OCI-LY7 (cell line): ENCODE data around the gene ZNF106. TPM values are rescaled to one million over a fixed set of nuclear protein-coding genes. Genes with fewer than 3 reads are reported as not detected.

ENCODE experiments used
- BruUV-seq: library from RNA; stranded (reverse); fragments of 400-500 nt; replicated peaks from 2 replicates; lab custom pipeline; 2021; lab: Mats Ljungman, UMichigan
- CTCF ChIA-PET: fragments of 300-600 bp; sonication (Branson Sonifier 250); formaldehyde crosslinking; loops from one replicate; lab custom pipeline; 2022; ENCODE audit warnings: antibody characterized with exemption; ENCODE audit not compliant: unreplicated experiment; lab: Charles Lee
- POLR2A ChIA-PET: fragments of 300-600 bp; sonication (Branson Sonifier 250); formaldehyde crosslinking; loops from one replicate; lab custom pipeline; 2022; ENCODE audit warnings: antibody characterized with exemption; lab: Charles Lee
- DNase-seq: peaks from one replicate; pipeline ENCODE4 v3.0.0-alpha.2; 2015; ENCODE audit warnings: low spot score
- H2AFZ ChIP-seq: fragments of 200-600 bp; sonication (generic), shearing (Covaris generic); 2 replicates; pipeline ENCODE4 v1.6.1; 2014; ENCODE audit warnings: mild to moderate bottlenecking, antibody characterized with exemption, low read length, moderate library complexity
- H3K27ac ChIP-seq: fragments of 200-600 bp; sonication (generic); 2 replicates; pipeline ENCODE4 v1.5.1; 2014; ENCODE audit warnings: mixed run types, low read depth, mild to moderate bottlenecking, moderate library complexity, low read length, inconsistent platforms; ENCODE audit not compliant: poor library complexity, severe bottlenecking
- H3K36me3 ChIP-seq: fragments of 200-600 bp; sonication (generic); 2 replicates; pipeline ENCODE4 v1.6.1; 2014; ENCODE audit warnings: mild to moderate bottlenecking, antibody characterized with exemption, low read length, moderate library complexity, mixed read lengths; ENCODE audit not compliant: insufficient read depth
- H3K4me1 ChIP-seq: fragments of 200-600 bp; sonication (generic); 2 replicates; pipeline ENCODE4 v1.5.1; 2014; ENCODE audit warnings: mild to moderate bottlenecking, low read length; ENCODE audit not compliant: insufficient read depth, poor library complexity, severe bottlenecking
- H3K4me2 ChIP-seq: fragments of 200-600 bp; sonication (generic); 2 replicates; pipeline ENCODE4 v1.6.1; 2014; ENCODE audit warnings: mild to moderate bottlenecking, low read length
- H3K4me3 ChIP-seq: fragments of 200-600 bp; sonication (generic); 2 replicates; pipeline ENCODE4 v1.5.1; 2014; ENCODE audit warnings: mild to moderate bottlenecking, low read depth, low read length; ENCODE audit not compliant: poor library complexity, severe bottlenecking
- H3K79me2 ChIP-seq: fragments of 200-600 bp; sonication (generic); 2 replicates; pipeline ENCODE4 v1.6.1; 2016; ENCODE audit warnings: low read depth, mild to moderate bottlenecking, low read length, moderate library complexity, mixed read lengths; ENCODE audit not compliant: insufficient read depth
- H3K9me2 ChIP-seq: fragments of 200-600 bp; sonication (generic); 2 replicates; pipeline ENCODE4 v1.6.1; 2016; ENCODE audit warnings: mild to moderate bottlenecking, low read length, mixed read lengths; ENCODE audit not compliant: insufficient read depth
- H3K9me3 ChIP-seq: fragments of 200-600 bp; sonication (generic); 2 replicates; pipeline ENCODE4 v1.6.1; 2014; ENCODE audit warnings: mild to moderate bottlenecking, mixed run types, low read length, mixed read lengths
- H4K20me1 ChIP-seq: fragments of 200-600 bp; sonication (generic); 2 replicates; pipeline ENCODE4 v1.6.1; 2014; ENCODE audit warnings: mild to moderate bottlenecking, antibody characterized with exemption, low read length, moderate library complexity, mixed read lengths; ENCODE audit not compliant: insufficient read depth
- EZH2phosphoT487 ChIP-seq: fragments of 200-600 bp; sonication (generic); IDR thresholded peaks from 2 replicates; pipeline ENCODE4 v1.6.1; 2018; ENCODE audit warnings: low read depth, borderline replicate concordance, mild to moderate bottlenecking, mixed run types, antibody characterized with exemption, low read length, moderate library complexity, mixed read lengths
- intact Hi-C: fragments of 100-400 bp; cut with micrococcal nuclease; formaldehyde crosslinking; loops from one replicate; pipeline ENCODE4 v1.10.0; 2022; ENCODE audit not compliant: unreplicated experiment
- total RNA-seq, 2 experiments: library from RNA; depleted of rRNA in 1 of 2; stranded (reverse); fragments of >200 nt in 1 of 2; shearing (Covaris generic) in 1 of 2; gene quantifications; 2 replicates each; pipeline ENCODE4 v1.2.3, GENCODE V29; 2014 to 2022
- TF ChIP-seq, protein P1 (sequence below): fragments of 200-600 bp; sonication (generic); conservative IDR thresholded peaks from 2 replicates; pipeline ENCODE4 v1.5.1; 2014; ENCODE audit warnings: mild to moderate bottlenecking, antibody characterized with exemption, low read length, moderate library complexity, mixed read lengths

The ZNF106 gene
- total RNA-seq, 2 experiments from 2014 or later = 30.5 to 66.4 TPM

DNA sequence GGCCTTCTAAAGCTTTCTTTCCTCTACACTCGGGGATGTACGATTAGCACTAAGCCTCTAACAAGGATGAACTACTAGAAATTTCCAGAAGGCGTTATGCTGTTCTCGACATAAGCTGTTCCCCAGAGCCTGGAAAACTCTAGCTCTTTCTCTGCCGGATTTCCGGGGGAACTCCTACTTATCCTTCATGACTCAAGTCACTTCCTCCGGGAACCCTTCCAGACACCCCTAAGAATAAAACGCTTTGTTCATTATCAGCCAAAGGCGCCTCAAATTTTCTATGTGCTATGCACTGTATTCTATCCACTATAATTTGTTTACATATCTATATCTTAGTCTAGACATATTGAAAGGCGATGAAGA, 4.0 kb upstream of the ZNF106 start:
- no peaks in the 10 kb centered on the region for H3K9me2 ChIP-seq
- H3K4me2 ChIP-seq = peak overlapping the region; percentile 76
- peaks cover 24% of the 10 kb centered on the region; the same call in 1 of the 2 replicates for H3K79me2 ChIP-seq
- no peaks in the 10 kb centered on the region for H3K36me3 ChIP-seq
- H3K27ac ChIP-seq = peak overlapping the region; percentile 27
- intact Hi-C loops = no loop called here
- H3K4me3 ChIP-seq = peak overlapping the region; percentile 86
- H2AFZ ChIP-seq = peak overlapping the region; percentile 55; the same call in 1 of the 2 replicates
- no TSS peak for BruUV-seq
- ChIA-PET CTCF (no interaction called here), POLR2A (interaction anchor here (0.6 to 1.3 kb wide), 6 partner anchors 11 to 137 kb away, joined by 3 to 6 read pairs (median 4); no protein-coding TSS in a partner anchor)
- no peak for DNase-seq
- peaks cover 60% of the 10 kb centered on the region for H3K4me1 ChIP-seq
- TF ChIP-seq, protein P1, sequence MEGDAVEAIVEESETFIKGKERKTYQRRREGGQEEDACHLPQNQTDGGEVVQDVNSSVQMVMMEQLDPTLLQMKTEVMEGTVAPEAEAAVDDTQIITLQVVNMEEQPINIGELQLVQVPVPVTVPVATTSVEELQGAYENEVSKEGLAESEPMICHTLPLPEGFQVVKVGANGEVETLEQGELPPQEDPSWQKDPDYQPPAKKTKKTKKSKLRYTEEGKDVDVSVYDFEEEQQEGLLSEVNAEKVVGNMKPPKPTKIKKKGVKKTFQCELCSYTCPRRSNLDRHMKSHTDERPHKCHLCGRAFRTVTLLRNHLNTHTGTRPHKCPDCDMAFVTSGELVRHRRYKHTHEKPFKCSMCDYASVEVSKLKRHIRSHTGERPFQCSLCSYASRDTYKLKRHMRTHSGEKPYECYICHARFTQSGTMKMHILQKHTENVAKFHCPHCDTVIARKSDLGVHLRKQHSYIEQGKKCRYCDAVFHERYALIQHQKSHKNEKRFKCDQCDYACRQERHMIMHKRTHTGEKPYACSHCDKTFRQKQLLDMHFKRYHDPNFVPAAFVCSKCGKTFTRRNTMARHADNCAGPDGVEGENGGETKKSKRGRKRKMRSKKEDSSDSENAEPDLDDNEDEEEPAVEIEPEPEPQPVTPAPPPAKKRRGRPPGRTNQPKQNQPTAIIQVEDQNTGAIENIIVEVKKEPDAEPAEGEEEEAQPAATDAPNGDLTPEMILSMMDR = no peak
- no peak for TF ChIP-seq EZH2phosphoT487
- no peaks in the 10 kb centered on the region for H3K9me3 ChIP-seq
- H4K20me1 ChIP-seq = no peaks in the 10 kb centered on the region

DNA sequence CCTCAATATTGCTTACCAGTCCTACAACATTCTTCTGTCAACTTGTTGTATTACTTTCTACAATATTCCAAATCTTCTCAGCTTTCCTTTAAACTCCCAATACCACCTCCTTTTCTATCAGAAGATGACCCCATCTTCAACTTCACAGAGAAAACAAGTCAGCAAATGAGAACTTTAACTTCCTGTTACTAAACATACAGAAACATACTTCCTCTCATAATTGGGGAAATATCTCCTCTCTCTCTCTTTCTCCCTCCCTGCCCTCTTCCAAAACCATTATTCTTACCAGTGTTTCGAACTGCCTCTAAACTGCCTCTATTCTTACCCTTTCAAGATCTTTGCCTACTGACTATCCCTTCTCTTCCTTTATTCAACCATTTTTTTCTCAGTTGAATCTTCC, 2.7 kb upstream of the ZNF106 start:
- Histone ChIP-seq H3K36me3 (no peaks in the 10 kb centered on the region), H3K27ac (peak overlapping the region; percentile 59), H3K4me1 (peaks cover 61% of the 10 kb centered on the region), H3K9me2 (no peaks in the 10 kb centered on the region), H3K4me3 (peak overlapping the region; percentile 35), H4K20me1 (no peaks in the 10 kb centered on the region), H3K9me3 (no peaks in the 10 kb centered on the region), H3K4me2 (peak overlapping the region; percentile 60), H3K79me2 (peaks cover 26% of the 10 kb centered on the region), H2AFZ (peak overlapping the region; percentile 87)
- intact Hi-C loops = no loop called here
- CTCF ChIA-PET = no interaction called here
- no TSS peak for BruUV-seq
- peak; percentile 34 for DNase-seq
- POLR2A ChIA-PET = interaction anchor here (0.7 kb wide), 1 partner anchor 526 kb away, joined by 3 read pairs; no protein-coding TSS in a partner anchor
- TF ChIP-seq, protein P1 = no peak
- no peak for TF ChIP-seq EZH2phosphoT487

DNA sequence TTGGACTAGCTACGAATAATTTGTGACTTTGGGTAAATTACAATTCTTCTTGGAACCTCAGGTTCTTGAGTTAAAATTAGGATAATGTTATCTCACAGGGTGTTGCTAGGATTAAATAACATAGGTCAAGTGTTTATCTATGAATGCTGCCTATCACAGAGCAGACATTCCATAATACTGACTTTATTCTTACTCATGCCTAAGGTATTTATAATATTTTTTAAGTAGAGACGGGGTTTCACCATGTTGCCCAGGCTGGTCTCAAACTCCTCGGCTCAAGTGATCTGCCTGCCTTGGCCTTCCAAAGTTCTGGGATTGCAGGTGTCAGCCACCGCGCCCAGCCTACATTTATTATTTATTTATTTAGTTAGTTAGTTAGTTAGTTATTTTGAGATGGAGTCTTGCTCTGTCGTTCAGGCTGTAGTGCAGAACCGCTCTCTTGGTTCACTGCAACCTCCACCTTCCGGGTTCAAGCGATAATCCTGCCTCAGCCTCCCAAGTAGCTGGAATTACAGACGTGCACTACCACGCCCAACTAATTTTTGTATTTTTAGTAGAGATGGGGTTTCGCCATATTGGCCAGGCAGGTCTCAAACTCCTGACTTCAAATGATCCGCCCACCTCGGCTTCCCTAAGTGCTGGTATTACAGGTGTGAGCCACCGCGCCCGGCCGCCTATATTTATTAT, 741 bp upstream of the ZNF106 start:
- Histone ChIP-seq H3K4me3 (peak overlapping the region; percentile 87), H3K4me2 (peak overlapping the region; percentile 78), H3K9me2 (no peaks in the 10 kb centered on the region), H3K36me3 (no peaks in the 10 kb centered on the region), H3K9me3 (no peaks in the 10 kb centered on the region), H2AFZ (peak overlapping the region; percentile 73), H3K27ac (peak overlapping the region; percentile 78), H3K4me1 (peaks cover 49% of the 10 kb centered on the region), H4K20me1 (no peaks in the 10 kb centered on the region), H3K79me2 (peaks cover 39% of the 10 kb centered on the region)
- TSS peak; percentile 98 for BruUV-seq
- no peak for TF ChIP-seq EZH2phosphoT487
- TF ChIP-seq, protein P1 = no peak
- intact Hi-C loops = loop anchor here (2.0 kb wide), 1 partner anchor 57 kb away; the partner anchor contains the start of genes HAUS2 and LRRC57
- DNase-seq = no peak
- ChIA-PET POLR2A (interaction anchor here (0.6 to 2.1 kb wide), 9 partner anchors 8 to 218 kb away, joined by 3 to 10 read pairs (median 3); partner anchors contain the start of genes GANC and TMEM87A), CTCF (interaction anchor here (1.1 to 1.2 kb wide), 2 partner anchors 12 to 57 kb away, joined by 3 read pairs; partner anchors contain the start of genes HAUS2 and LRRC57)
